ENCODE measurements around the gene CHD1. TPM values are rescaled to one million over a fixed set of nuclear protein-coding genes. Genes with fewer than 3 reads are reported as not detected.
A peak's percentile ranks its signal among the peaks of the same experiment; 100 is the strongest.

Gene CHD1
- total RNA-seq, 1 donor from 2014 or later: 92.5 TPM

GRCh38 chr5:98935206-98935605 lies 6.4 kb upstream of the CHD1 start:
- no peak for DNase-seq

- no peak for DNase-seq
Observed at GRCh38 chr5:98934546-98934945, 5.7 kb upstream of the CHD1 start.

GRCh38 chr5:98933445-98934072 lies 4.8 kb upstream of the CHD1 start:
- DNase-seq: no peak

- no peak for DNase-seq
Observed at GRCh38 chr5:98930972-98931762, 2.4 kb upstream of the CHD1 start.

GRCh38 chr5:98929710-98930298 lies 997 bp upstream of the CHD1 start:
- DNase-seq: no peak

GRCh38 chr5:98927989-98928872 lies 576 bp downstream of the CHD1 start:
- DNase-seq: peak; percentile 49

- peak; percentile 2 for DNase-seq
Observed at GRCh38 chr5:98927242-98927988, 1.4 kb downstream of the CHD1 start.

GRCh38 chr5:98923966-98924365 lies 4.8 kb downstream of the CHD1 start:
- no peak for DNase-seq

GRCh38 chr5:98921947-98922505 lies 6.8 kb downstream of the CHD1 start:
- no peak for DNase-seq

GRCh38 chr5:98917433-98917832 lies 11.4 kb downstream of the CHD1 start:
- DNase-seq: no peak

- DNase-seq: no peak
Observed at GRCh38 chr5:98916540-98916939, 12.3 kb downstream of the CHD1 start.

GRCh38 chr5:98913911-98914310 lies 14.9 kb downstream of the CHD1 start:
- DNase-seq: no peak

- no peak for DNase-seq
Observed at GRCh38 chr5:98911280-98912040, 17.3 kb downstream of the CHD1 start.

GRCh38 chr5:98909363-98909762 lies 19.4 kb downstream of the CHD1 start:
- DNase-seq: no peak

GRCh38 chr5:98907951-98908350 lies 20.9 kb downstream of the CHD1 start:
- no peak for DNase-seq

- no peak for DNase-seq
Observed at GRCh38 chr5:98906756-98907355, 22.0 kb downstream of the CHD1 start.

- DNase-seq: no peak
Observed at GRCh38 chr5:98905857-98906688, 22.7 kb downstream of the CHD1 start.

- no peak for DNase-seq
Observed at GRCh38 chr5:98904780-98905179, 24.0 kb downstream of the CHD1 start.

- no peak for DNase-seq
Observed at GRCh38 chr5:98902733-98903132, 26.1 kb downstream of the CHD1 start.
